ENCODE measurements around the gene TLR4.

TLR4 gene

DNA sequence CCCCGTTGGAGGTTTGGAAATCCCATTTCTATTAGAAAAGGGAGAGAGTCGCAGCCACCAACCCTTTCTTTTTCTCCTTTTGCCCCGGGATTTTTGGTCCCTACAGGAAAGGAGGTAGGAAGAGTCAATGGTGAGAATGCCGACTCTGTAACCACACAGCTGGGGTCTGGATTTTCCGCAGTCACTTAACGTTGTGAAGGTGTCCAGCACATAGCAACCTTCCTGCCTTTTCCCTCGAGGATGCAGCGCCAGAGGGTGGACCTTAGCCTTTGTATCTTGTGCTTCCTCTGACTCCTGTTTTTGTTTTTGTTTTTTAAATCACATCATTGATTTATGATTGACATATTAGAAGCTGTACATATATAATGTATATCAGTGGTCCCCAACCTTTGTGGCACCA, 41.4 kb downstream of the TLR4 start:
- DNase-seq (ENCODE audit: low read depth in 2 of 2) = no peak

DNA sequence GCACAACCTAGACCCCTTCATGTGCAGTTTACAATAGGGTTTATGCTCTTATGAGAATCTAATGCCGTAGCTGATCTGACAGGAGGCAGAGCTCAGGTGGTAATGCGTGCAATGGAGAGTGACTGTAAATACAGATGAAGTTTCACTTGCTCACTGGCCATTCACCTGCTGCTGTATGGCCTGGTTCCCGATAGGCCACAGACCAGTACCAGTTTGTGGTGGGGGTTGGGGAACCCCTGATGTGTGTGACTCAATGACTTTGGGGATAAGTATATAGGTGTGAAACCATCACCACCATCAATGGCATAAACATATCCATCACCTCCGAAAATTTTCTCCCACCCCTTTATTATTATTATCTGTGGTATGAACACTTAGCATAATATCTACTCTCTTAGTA, 42.1 kb downstream of the TLR4 start:
- no peak for DNase-seq (ENCODE audit: low read depth in 2 of 2)

DNA sequence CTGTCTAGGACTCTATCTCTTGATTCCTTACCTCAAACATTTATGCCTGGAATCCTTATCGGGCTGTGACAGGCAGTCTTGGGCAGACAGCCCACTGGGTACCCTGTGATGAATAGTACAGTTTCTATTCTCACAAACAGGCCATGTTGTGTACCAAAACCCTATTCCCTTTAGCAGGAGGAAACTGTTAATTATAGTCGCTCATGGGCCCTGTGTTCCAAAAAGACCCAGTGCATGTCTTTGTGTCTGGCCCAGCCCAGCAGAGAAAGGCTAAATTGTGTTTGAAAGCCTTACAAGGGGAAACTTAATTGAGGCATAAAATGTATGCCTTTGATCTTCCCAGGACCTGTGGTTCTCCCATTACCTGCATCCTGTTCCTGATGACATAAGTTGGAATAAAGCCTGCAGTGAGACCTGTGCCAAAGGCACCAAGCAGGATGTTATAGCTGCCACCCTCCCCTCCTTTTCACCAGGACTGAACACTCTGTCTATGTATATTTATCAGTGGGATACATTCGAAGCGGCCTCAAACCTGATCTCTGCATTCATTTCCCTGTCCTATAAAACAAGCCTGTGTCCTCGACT, 43.3 kb downstream of the TLR4 start:
- DNase-seq (ENCODE audit: low read depth in 2 of 2) = no peak

DNA sequence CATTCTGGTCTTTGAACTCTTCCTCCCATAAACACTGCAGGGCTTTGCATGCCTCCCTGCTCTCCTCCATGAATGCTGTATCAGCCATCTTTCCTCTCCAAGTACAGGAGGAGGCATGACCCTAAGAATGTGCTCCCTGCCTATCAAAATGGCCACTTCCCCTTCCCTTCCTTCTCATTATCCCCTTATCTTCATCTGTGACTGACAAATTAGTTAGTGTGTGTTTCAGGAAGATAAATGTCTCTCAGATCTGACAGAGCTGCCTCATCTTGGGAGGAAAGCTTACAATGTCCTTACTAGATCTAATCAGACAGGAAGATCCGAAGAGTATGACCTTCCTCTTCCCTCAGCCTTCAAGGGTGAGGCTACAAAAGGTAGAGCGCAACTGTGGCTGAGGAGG, 46.2 kb downstream of the TLR4 start:
- DNase-seq (ENCODE audit: low read depth in 2 of 2) = no peak

DNA sequence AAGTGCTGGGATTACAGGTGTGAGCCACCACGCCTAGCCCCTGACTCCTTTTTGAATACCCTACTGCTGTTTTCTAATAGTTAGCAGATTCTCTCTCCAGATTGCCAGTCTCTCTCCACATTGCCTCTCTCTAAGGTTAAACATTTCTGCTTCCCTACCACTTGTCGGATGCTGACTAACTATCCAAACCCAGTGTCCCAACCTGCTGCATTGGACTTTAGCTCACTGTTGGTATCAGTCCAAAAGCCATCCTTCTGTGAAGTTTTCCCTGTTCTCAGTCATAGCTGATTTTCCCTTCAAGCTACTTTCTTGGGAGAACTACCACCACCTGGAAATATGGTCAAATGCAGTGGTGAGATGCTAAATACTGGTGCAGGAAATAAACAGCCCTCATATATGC, 48.7 kb downstream of the TLR4 start:
- DNase-seq (ENCODE audit: low read depth in 2 of 2) = no peak

DNA sequence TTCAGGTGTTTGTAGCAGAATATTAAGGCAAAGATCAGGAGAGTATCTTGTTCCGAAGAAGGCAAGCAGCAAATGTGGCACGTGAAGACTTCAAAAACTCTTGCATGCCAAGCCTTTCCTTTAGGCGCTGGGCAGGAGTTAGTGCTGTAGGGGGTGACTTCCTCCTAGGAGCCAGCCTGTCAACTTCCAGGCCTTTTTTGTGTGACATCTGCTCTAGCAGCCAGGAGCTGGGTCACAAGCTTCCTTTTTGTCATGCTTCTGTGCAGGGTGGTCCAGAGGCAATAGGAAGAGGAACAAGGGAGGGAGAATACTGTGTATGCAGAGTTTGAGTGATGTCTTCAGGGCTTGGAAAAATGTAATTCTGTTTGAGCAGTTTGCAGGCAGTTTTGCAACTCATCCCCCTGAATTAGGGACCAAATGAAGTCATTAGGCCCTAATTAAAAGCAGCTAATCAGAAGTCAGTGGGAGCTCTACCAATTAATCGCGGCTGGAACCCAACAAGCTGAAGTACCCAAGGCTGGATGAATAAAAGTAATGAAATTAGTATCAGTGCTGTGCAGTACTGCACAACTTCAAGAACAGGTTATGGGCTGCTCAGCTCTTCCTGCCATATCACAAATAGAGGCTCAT, 53.5 kb downstream of the TLR4 start:
- DNase-seq (ENCODE audit: low read depth in 2 of 2) = no peak

DNA sequence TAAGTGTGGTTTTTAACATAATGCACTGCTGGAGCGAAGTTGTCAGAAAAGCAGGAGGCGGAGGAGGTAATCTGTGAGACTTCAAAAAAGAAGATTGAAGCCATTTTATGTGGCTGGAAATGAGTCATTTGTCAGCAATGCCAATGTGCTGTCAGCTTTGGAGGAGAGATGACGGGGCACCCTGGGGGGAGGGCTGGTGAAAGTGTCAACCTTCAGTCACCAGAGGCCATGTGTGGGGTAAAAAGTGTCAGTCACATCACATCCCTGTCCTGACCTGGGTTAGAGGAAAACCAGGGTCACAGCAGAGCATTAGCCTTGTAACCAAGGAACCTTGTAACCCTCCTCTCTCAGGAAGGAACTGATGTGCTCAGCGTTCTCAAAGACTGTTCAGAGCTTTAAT, 59.1 kb downstream of the TLR4 start:
- no peak for DNase-seq (ENCODE audit: low read depth in 2 of 2)

DNA sequence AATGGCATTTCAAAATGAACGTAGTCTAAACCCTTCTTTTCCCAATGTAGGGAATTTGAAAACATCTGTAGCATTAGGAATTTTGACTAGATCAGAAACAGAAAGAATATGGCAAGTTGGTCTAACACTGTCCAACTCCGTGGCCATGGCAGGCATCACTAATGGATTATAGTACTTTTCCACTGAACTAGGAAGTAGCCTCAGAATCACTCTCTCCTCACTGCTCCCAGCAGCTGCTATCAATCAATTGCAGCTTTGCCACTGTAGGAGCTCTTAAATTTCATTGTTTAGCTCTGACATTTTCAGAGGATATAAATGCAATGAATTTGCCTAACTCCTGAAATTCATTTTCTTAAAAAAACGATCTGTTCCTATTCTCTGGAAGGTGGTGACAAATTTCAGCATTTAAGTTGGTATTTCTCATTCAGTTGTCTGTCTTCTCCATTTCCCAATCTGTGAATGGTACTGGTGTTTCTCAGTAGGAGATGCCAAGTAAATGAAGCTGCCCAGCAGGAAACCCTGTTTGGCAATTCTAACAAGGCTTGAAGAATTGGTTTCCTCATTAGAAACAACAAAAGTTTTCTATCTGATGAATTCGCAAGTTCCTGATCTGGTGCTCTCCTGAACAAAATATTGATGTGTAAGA, 64.7 kb downstream of the TLR4 start:
- no peak for DNase-seq (ENCODE audit: low read depth in 2 of 2)

DNA sequence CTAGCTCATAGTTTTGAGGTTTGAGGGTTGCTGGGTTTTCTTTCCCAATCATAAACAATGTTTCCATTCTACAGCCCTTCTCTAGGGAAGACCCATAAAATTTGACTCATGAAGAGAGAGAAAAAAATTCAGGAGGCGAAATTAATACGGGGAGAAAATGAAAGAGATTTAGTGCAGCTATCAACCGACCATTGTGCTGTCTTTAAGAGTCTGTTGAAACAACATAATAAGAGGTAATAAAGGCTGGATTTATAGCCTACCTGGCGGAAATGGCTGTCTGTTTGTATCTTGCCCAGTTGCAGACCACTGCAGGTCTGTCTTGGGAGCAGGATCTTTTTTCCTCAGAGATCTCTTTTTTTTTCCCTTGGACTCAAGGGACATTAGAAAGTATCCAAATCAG, 66.9 kb downstream of the TLR4 start:
- no peak for DNase-seq (ENCODE audit: low read depth in 2 of 2)

DNA sequence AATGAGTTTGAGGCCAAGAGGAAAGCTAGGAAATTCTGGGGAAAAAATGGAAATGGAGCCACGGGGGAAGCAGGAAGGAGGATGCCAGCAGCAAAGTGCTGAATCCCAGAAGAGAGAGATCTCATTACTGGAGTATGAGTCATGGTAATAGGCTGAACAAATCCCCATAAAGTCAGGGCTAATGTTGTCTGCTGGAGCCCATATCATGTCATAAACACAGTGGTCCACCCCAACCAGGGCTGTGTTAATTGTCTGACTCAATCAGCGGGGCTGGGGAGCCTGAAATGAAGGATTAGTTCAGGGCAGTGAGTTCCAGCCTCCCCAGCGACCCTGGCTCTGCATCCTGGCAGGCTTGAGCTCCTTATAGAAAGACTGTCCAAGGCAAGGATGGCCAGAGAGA, 68.8 kb downstream of the TLR4 start:
- no peak for DNase-seq (ENCODE audit: low read depth in 2 of 2)

Measured in stimulated activated CD4-positive, alpha-beta T cell treated with anti-CD3 and anti-CD28 coated beads, Interleukin-1b, Interleukin-23, amount 100 ng/mL, for 1 hour (primary cell).